Renal cortex interstitium (tissue), 11 donors: ENCODE measurements around the gene THAP12. TPM values are rescaled to one million over a fixed set of nuclear protein-coding genes. Genes with fewer than 3 reads are reported as not detected.

Experiments
- DNase-seq, 11 donors: peaks; one replicate each; pipeline ENCODE4 v3.0.0-alpha.2; 2013; ENCODE audit warnings: low read depth in 9 of 11, low spot score in 4 of 11; ENCODE audit errors: extremely low read depth in 1 of 11
- polyA plus RNA-seq, 3 donors: library from polyadenylated mRNA; unstranded; fragments of 120-200 nt; gene quantifications; one replicate each; pipeline ENCODE4 v1.2.1, GENCODE V29; 2013; ENCODE audit not compliant: insufficient read length in 3 of 3

The THAP12 gene
- polyA plus RNA-seq, 3 donors: 70.2 to 91.9 (median 79.1) TPM

GRCh38 chr11:76317296-76317695, 63.6 kb downstream of the THAP12 start:
- no peak for DNase-seq

GRCh38 chr11:76316726-76317125, 64.2 kb downstream of the THAP12 start:
- DNase-seq: no peak

- no peak for DNase-seq
These were observed 65.6 kb downstream of the THAP12 start for GRCh38 chr11:76315182-76315853.

- no peak for DNase-seq
These were observed 66.2 kb downstream of the THAP12 start for GRCh38 chr11:76314741-76315090.

GRCh38 chr11:76313913-76314740, 66.8 kb downstream of the THAP12 start:
- no peak for DNase-seq

GRCh38 chr11:76313271-76313670, 67.7 kb downstream of the THAP12 start:
- DNase-seq: no peak

- no peak for DNase-seq
These were observed 69.9 kb downstream of the THAP12 start for GRCh38 chr11:76310832-76311595.

- no peak for DNase-seq
These were observed 72.8 kb downstream of the THAP12 start for GRCh38 chr11:76307978-76308747.

- DNase-seq: no peak
These were observed 73.5 kb downstream of the THAP12 start for GRCh38 chr11:76307396-76307795.

GRCh38 chr11:76303399-76303798, 77.5 kb downstream of the THAP12 start:
- DNase-seq: no peak

- no peak for DNase-seq
These were observed 77.9 kb downstream of the THAP12 start for GRCh38 chr11:76302996-76303395.

Other genes with a start within 250 kb of the THAP12 start
- gene WNT11, start 174.6 kb downstream of the THAP12 start, polyA plus RNA-seq: 10 to 100 TPM in 2 of 3 donors, 1 to 10 TPM in 1; 9.5 to 20.4 (median 18.4) TPM
- gene GVQW3, start 191 bp upstream of the THAP12 start, polyA plus RNA-seq: 10 to 100 TPM; 10.9 to 15.9 (median 13.8) TPM
- gene EMSY, start 63.9 kb upstream of the THAP12 start, polyA plus RNA-seq: 10 to 100 TPM; 26.6 to 35.9 (median 32.7) TPM